Ramos (cell line): ENCODE results near the gene CAPN2.

Source experiments
- in situ Hi-C: fragments of 300-500 bp; cut with MboI; formaldehyde crosslinking; loops from one replicate; pipeline ENCODE4 v1.14.3; 2022; ENCODE audit warnings: low sequenced_read_pairs; ENCODE audit not compliant: unreplicated experiment

The CAPN2 gene

GRCh38 chr1:223712194-223712849, at the start of gene CAPN2:
TSS of gene CAPN2 (plus strand) at chr1:223712539. CDS start at chr1:223712641, 102 bp downstream.
- in situ Hi-C loops = no loop called here

GRCh38 chr1:223662943-223663342, 49.4 kb upstream of the CAPN2 start:
- in situ Hi-C loops = no loop called here

- in situ Hi-C loops = no loop called here
Measured at GRCh38 chr1:223664106-223664505, 48.2 kb upstream of the CAPN2 start.

- in situ Hi-C loops = no loop called here
Measured at GRCh38 chr1:223665592-223666312, 46.6 kb upstream of the CAPN2 start, which contains the start of gene CAPN8. TSS of gene CAPN8 (minus strand) at chr1:223665701. CDS start at chr1:223665646, 55 bp downstream.

- in situ Hi-C loops = no loop called here
Measured at GRCh38 chr1:223667484-223668182, 44.7 kb upstream of the CAPN2 start.

- in situ Hi-C loops = no loop called here
Measured at GRCh38 chr1:223669003-223669795, 43.1 kb upstream of the CAPN2 start.

- in situ Hi-C loops = no loop called here
Measured at GRCh38 chr1:223670458-223671159, 41.7 kb upstream of the CAPN2 start.

GRCh38 chr1:223674119-223674890, 38.0 kb upstream of the CAPN2 start:
- in situ Hi-C loops = no loop called here

- in situ Hi-C loops = no loop called here
Measured at GRCh38 chr1:223678841-223679240, 33.5 kb upstream of the CAPN2 start.

GRCh38 chr1:223680188-223680587, 32.2 kb upstream of the CAPN2 start:
- in situ Hi-C loops = no loop called here

- in situ Hi-C loops = no loop called here
Measured at GRCh38 chr1:223682502-223682901, 29.8 kb upstream of the CAPN2 start.

GRCh38 chr1:223683586-223684487, 28.5 kb upstream of the CAPN2 start:
- in situ Hi-C loops = no loop called here

- in situ Hi-C loops = no loop called here
Measured at GRCh38 chr1:223684488-223684792, 27.9 kb upstream of the CAPN2 start.

GRCh38 chr1:223691121-223691520, 21.2 kb upstream of the CAPN2 start:
- in situ Hi-C loops = loop anchor here (10.0 kb wide), 1 partner anchor 644 kb away; the partner anchor contains the start of gene NVL

- in situ Hi-C loops = loop anchor here (10.0 kb wide), 1 partner anchor 640 kb away; the partner anchor contains the start of gene NVL
Measured at GRCh38 chr1:223695014-223695548, 17.3 kb upstream of the CAPN2 start.

GRCh38 chr1:223695941-223696340, 16.4 kb upstream of the CAPN2 start:
- in situ Hi-C loops = loop anchor here (10.0 kb wide), 1 partner anchor 639 kb away; the partner anchor contains the start of gene NVL

GRCh38 chr1:223700388-223700918, 11.9 kb upstream of the CAPN2 start:
- in situ Hi-C loops = no loop called here
